Right lung (tissue), 5 donors: ENCODE data around the gene FUZ. TPM values are rescaled to one million over a fixed set of nuclear protein-coding genes. Genes with fewer than 3 reads are reported as not detected.
"Not testable (repeated sequence)": the region's sequence is repeated elsewhere in the genome, so short reads cannot be mapped to it uniquely, and the experiment has no call there.

Source experiments
- DNase-seq, 2 donors: peaks; one replicate each; pipeline ENCODE4 v3.0.0-alpha.2; 2013
- polyA plus RNA-seq, 5 donors: library from polyadenylated mRNA; unstranded; fragments of 120-200 nt; gene quantifications; one replicate each; pipeline versions ENCODE4 v1.2.1 to v1.2.3, GENCODE V29; 2013; ENCODE audit warnings: inconsistent platforms in 1 of 5, low replicate concordance in 1 of 5; ENCODE audit not compliant: insufficient read length in 5 of 5, insufficient read depth in 1 of 5

The FUZ gene
- polyA plus RNA-seq, 5 donors: 21.6 to 28.9 (median 27.2) TPM

GRCh38 chr19:49836176-49837008 lies 23.3 kb upstream of the FUZ start:
- DNase-seq: no peak

- DNase-seq: no peak
Observed at GRCh38 chr19:49835562-49835961, 22.5 kb upstream of the FUZ start.

DNA sequence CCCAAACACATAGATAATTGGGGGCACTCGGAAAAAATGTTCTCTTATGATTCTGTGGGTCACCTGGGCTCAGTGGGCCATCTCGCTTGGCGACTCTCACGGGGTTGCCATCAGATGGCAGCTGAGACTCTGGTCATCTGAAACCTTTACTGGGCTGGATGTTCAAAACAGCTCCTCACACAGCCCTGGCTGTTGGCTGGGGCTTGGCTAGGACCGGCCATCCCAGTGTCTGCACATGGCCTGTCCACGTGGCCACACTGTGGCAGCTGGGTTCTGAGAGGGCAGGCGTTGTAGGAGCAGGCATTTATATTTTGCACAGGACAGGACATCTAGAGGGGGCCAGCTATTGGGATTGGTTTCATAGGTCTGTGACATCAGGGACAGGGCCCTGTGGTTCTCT lies 20.5 kb upstream of the FUZ start:
- DNase-seq: no peak

GRCh38 chr19:49832556-49832955 lies 19.5 kb upstream of the FUZ start:
- DNase-seq: no peak

- no peak for DNase-seq
Observed at GRCh38 chr19:49831592-49831991, 18.5 kb upstream of the FUZ start.

GRCh38 chr19:49830766-49831165 lies 17.7 kb upstream of the FUZ start:
- no peak for DNase-seq

DNA sequence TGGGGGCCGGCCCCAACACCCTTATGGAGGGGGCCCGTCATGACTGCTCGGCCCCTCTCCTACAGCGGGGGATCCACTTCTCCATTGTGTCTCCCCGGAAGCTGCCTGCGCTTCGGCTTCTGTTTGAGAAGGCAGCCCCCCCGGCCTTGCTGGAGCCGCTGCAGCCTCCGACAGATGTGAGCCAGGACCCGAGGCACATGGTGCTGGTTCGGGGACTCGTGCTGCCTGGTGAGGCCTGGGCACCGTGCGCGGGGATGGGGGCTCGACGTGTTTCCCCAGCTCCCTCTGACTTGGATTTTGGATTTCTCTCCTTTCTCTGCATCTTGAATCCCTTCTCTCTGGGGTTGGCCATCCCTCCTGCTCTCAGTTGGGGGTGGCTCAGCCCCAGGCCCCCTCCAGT lies 16.6 kb upstream of the FUZ start:
- DNase-seq: no peak

DNA sequence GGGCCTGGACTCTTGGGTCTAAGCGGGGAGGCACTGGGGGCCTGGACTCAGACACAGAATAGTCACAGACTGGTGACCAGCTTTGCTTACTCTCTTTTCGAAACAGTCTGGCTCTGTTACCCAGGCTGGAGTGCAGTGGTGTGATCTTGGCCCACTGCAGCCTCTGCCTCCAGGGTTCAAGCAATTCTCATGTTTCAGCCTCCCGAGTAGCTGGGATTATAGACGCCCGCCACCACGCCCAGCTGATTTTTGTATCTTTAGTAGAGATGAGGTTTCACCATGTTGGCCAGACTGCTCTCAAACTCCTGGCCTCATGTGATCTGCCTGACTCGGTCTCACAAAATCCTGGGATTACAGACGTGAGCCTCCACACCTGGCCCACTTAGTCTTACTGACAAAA lies 16.1 kb upstream of the FUZ start:
- DNase-seq: no peak

GRCh38 chr19:49827034-49827433 lies 13.9 kb upstream of the FUZ start:
- DNase-seq: no peak

GRCh38 chr19:49824662-49825061 lies 11.6 kb upstream of the FUZ start:
- no peak for DNase-seq

DNA sequence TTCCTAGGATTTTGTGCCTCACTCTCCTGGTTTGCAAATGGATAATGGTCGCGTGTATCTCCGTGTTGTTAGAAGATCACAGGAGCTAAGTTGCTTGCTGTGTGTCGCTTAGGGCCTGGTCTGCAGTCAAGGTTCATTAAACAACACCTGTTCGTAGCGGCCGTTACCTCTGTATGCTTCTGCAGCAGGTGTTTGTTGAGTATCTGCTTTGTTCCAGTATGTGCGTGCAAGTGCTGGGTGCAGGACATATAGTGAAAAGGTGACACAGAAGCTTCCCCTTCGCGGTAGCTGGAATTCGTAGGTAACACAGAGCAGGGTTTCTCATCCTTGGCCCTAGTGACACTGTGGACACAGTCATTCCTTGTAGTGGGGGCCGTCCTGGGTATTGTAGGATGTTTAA lies 10.4 kb upstream of the FUZ start:
- no peak for DNase-seq

- no peak for DNase-seq
Observed at GRCh38 chr19:49820125-49820524, 7.0 kb upstream of the FUZ start.

DNA sequence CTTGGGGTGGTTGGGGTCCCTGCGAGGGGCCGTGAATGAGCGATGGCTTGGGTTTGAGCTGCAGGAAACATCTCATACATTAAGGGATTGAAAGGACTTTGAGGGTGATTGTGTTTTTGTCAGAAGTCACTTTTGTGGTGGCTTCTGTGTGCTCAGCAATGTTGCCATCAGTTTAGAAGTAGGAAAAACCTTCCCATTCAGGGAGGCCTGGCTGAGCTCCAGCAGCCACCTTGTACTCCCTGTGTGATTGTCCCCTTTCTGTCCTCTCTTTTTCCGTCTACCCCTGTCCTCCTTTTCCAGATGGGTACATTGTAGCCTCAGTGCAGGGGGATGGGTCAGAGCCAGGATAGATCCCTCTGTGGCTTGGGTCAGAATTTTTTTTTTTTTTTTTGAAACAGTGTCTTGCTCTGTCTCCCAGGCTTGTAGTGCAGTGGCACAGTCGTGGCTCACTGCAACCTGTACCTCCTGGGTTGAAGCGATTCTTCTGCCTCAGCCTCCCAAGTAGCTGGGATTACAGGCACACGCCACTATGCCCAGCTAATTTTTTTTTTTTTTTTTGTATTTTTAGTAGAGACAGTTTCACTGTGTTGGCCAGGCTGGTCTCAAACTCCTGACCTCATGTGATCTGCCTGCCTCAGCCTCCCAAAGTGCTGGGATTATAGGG lies 6.5 kb upstream of the FUZ start:
- DNase-seq: not testable (repeated sequence)

- no peak for DNase-seq
Observed at GRCh38 chr19:49818649-49819370, 5.7 kb upstream of the FUZ start.

DNA sequence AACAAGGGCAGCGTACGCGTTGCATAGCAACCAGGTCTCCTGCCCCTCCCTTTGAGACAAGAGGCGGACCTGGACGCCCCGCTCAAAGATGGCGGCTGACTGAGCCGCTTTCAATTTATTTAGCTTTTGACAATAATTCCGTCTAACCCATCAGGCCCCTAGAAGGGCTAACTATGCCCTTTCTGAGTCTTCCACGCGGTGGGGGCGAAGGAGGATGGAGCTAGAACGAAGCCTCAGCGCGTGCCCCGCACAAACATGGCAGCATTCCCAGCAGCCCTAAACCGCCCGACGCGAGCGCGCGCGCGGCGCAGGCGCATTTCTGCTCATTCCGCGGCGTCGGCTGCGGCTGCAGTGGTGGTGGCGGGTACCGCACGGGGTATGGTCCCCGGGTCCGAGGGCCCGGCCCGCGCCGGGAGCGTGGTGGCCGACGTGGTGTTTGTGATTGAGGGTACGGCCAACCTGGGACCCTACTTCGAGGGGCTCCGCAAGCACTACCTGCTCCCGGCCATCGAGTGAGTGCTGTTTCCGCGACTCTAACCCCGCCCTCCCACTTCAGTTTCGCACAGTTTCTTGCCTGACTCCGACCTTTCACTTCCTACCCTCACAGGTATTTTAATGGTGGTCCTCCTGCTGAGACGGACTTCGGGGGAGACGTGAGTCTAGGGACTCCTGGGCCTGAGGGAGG lies 5.0 kb upstream of the FUZ start, which contains the start of gene MED25:
TSS of gene MED25 (plus strand) at position 326 of the 685 bp plus-strand sequence. CDS start at position 379, 53 bp downstream.
- peak; percentile 95 to 96 for DNase-seq

DNA sequence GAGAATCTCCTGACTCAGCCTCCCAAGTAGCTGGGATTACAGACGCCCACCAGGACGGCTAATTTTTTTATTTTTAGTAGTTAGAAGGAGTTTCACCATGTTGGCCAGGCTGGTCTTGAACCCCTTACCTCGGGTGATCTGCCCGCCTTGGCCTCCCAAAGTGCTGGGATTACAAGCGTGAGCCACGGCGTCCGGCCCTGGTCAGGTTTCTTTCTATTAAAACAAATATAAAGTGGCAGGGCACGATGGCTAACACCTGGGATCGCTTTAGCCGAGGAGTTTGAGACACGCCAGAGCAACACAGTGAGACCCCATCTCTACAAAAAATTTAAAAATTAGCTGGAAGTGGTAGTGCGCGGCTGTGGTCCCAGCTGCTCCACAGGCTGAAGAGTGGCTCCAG lies 3.5 kb upstream of the FUZ start:
- no peak for DNase-seq

DNA sequence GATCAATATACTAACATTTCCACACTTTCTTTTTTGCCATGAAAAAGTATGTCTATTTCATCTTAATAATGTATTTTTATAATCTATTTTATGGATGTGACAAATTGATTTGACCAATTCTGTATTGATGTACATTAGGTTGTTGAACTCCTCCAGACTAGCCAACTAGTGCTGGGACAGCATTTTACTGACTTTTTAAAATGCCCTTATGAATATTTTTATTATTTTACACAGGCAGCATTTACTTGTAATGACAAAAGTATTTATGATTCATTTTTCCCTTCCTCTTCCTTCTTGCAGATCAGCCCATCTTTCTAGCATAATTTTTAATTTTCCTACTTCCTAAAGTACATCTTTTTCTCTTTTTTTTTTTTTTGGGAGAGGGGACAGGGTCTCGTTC lies 918 bp upstream of the FUZ start:
- no peak for DNase-seq

DNA sequence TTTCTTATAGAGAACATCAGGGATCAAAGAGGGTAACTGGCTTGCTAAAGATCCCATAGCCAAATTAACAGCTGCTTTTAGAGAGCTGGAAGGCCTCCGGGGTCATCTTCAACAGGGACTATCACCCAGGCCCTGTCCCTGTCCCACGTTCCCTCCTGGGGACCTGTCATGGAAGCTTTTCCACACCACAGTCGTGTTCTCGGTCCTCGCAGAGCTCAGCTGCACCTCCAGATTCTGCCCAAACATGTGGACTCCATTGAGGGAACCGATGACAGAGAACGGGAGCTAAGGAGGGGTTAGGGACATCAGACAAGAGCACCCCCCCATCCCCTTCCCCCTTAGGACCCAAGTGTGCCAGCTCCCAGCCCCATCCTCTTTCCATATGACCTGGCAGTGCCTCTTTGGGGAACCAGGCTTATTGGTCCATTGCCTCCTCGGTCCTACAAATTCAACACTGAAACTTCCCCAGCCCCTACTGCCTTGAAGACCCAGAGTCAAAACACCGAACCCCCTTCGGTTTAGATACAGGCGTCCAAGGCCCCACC lies 568 bp downstream of the FUZ start:
- DNase-seq: no peak

GRCh38 chr19:49811328-49811727 lies 1.8 kb downstream of the FUZ start:
- DNase-seq: no peak

GRCh38 chr19:49809941-49810389 lies 3.1 kb downstream of the FUZ start:
- no peak for DNase-seq

- DNase-seq: no peak
Observed at GRCh38 chr19:49809160-49809940, 3.7 kb downstream of the FUZ start.
